ENCODE results near the gene MCTP1.

DNA sequence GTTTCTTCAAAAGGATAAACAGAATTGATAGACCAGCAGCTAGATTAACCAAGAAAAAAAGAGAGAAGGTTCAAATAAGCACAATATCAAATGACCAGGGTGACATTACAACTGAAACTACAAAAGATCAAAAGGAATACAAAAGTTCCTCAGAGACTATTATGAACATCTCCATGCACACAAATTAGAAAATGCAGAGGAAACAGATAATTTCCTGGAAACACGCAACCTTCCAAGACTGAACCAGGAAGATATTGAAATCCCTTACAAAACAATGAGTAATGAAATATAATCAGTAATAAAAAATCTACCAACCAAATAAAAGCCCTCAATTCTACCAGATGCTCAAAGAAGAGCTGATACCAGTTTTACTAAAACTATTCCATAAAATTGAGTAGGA lies 252.1 kb downstream of the MCTP1 start:
- TF ChIP-seq CTCF (IDR thresholded peaks at IDR 0.05) (no peak), POLR2AphosphoS5 (IDR thresholded peaks at IDR 0.05) (no peak)

Data from transverse colon (tissue), 4 donors.